GM21528 (cell line): ENCODE data around the gene PSD2.
"Not testable (repeated sequence)": the region's sequence is repeated elsewhere in the genome, so short reads cannot be mapped to it uniquely, and the experiment has no call there.

ENCODE experiments used
- ATAC-seq: cut with Tn5 transposase; IDR thresholded peaks from one replicate; pipeline ENCODE4 v1.9.1; 2021; ENCODE audit warnings: mild to moderate bottlenecking, moderate library complexity; ENCODE audit not compliant: unreplicated experiment, low FRiP score

The PSD2 gene

DNA sequence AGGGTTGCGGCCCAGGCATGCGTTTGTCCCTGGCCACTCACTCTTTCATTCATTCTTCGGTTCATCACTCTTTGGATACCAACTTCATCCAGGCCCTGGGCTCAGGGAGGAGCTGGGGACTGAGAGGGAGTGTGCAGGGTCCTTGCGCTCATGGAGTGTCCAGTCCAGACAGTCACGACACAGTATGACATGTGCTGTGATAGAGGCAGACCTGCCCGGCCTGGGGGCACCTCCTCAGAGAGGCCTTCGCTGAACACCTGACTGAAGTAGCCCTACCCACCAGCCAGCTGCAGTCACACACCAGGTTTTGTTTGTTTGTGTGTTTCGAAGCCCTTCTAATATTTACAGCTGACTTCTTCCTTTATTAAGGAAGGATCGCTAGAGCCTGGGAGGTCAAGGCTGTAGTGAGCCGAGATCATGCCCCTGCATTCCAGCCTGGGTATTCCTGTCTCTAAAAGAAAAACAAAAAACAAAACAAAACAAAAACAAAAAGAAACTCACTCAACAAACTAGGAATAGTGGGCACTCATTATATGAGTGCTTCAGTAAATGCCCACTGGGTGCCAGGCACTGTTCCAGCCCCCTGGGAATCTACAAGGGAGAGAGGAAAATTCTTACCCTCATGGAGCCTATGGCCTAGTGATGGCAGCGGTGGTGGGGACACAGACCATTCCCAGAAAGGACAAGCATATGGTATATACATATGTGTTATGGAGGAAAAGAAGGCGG, 6.3 kb upstream of the PSD2 start:
- ATAC-seq = no peak

DNA sequence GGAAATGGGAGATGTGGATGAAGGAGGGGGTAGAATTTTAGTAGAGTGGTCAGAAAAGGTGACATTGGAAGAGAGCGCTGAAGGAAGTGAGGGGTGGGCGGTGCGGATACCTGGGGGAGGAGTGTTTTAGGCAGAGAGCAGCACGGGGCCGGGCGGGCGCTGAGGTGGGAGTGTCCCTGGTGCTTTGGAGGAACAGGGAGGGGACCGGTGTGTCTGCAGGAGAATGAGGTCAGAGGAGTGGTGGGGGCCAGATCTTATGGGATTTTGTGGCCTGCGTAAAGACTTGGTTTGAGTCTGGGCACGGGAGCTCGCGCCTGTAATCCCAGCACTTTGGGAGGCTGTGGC, 5.8 kb upstream of the PSD2 start:
- ATAC-seq = no peak

DNA sequence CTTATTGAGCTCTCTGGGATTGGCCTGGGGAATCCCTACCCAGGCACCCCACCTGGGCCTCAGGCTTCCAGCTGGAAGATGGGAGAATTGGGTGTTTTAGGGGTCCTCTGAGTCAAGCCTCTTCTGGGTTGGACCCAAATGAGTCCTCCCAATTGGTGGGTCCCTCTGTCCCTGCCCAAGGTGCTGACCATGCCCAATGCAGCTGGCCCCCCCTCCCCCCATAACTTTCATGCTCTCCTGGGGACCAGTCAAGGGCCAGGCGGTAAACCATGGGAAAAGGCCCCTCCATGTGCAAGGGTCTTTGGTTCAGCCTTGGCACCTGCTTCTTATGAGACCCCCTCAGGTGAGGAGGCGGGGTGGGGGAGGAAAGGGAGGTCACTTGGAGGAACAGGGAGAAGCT, 3.4 kb upstream of the PSD2 start:
- no peak for ATAC-seq

DNA sequence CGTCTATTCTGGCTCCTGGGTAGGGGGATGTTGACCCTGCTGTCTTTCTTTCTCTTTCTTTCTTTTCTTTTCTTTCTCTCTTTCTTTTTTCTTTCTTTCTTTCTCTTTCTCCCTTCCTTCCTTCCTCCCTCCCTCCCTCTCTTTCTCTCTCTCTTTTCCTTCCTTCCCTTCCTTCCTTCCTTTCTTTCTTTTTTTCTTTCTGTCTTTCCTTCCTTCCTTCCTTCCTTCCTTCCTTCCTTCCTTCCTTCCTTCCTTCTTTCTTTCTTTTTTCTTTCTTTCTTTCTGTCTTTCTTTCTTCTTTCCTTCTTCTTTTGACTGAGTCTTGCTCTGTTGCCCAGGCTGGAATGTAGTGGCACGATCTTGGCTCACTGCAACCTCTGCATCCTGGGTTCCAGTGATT, 3.0 kb upstream of the PSD2 start:
- not testable (repeated sequence) for ATAC-seq

DNA sequence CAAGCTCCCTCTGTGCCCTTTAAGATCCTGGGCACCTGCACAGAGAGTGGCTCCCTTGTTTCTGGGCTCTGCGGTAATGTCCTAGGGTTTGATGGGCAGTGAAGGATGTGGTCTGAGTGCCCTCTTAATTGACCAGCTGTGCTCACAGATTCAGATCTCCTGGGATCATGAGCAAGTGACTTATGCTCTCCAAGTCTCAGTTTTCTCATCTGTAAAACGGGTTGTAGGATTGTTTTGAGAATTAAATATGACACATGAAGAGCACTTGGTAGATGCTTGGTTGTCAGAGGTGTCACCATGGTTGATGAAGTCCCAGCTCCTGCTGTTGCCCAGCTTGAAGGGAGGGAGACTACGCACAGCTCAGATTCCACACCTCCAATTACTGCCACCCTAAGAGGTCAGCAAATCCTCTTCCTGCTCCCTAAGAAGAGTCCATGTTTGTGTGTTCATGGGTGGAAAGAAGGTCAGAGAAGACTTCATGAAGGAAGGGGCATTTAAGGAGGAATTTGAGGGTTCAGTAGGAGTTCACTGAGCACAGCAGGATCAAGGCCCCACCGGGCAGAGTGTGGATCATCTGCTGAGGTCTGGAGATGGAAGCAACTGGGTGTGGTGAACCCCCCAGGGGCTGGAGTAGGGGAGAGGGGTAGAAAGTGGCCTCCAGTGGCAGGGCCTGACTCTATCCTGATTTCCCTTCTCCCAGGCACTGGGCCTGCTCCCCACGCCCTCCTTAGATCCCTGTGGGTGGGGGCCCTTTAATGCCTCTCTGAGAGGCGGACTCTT, 1.4 kb upstream of the PSD2 start:
- no peak for ATAC-seq

DNA sequence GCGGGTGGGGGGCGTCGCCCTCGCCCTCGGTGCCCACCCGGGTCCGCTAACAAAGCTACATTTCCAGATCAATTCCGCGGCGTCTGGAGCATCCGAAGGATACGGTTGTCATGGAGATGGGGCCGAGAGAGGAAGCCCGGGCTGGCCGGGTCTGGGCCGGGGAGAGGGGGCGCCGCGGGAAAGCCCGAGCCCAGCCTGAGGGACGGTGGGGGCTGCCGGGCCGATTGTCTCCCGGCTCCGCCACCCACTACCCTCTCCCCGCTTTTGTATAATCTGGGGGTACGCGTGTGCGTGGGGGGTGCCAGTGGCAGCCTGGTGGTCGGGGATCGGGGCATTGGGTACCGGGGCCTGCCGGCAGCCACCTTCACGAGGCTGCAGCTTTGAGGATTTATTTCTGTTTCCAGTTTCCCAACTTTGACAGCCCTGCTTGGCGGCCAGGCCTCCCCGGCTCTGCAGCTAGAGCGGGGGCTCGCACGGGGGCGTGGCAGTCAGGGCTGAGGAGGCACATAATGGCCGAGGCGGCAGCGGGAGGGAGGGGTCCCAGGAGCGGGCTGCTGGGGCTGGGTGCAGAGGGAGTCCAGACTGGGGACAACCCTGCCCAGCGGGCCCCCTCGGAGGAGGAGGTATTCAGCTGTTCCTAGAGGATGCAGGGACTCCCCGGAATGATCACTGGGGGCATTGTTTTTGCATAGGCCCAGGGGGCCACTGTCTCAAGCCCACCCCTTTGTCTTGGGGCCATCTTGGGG, 626 bp downstream of the PSD2 start:
- no peak for ATAC-seq

DNA sequence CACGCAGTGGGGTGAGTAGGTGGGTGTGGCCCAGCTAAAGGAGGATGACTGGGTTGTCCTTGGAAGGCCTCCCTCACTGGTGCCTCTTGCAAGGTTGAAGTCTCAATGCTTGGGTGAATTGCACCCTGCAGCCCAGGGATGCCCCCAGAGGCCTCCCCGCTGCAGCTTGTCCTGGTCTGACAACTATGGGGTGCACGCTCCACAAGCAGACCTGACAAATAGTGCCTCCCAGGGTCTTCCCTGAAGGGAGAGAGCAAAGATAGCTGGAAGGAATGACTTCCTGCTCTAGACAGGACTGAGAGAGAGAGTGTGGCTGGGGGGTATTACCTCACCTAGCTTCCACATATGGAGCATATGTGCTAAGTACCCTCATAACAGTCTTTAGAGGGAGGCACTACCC, 1.7 kb downstream of the PSD2 start:
- ATAC-seq = no peak

DNA sequence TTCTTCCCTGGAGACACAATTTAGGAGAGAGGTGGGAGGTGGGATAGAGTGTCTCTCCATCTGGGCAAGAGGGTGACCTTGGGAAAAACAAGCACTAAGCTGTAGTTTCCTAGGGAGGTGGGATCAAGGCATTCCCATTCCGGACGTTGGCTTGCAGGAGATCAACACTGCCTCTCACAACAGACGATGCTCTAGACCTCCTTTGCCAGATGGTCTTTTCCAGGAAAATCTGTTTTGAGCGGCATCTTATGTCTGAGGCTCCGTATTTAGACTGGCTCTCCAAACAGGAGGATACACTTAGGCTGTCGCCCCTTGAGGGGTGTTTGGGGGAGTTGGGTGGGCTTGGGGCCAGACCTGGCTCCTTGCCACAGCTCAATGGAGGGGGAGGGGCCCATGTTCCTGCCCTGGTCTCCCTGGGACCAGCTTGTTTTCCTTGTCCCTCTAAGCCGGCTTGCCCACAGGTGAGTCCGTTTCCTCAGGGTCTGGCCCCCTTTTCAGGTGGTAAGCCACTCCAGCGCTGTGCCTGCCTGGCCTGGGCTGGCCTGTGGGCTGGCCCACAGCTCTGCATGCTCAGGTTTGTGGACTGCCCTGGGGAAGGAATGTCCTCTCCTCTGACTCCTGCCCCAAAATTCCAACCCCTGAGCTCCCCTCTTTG, 2.4 kb downstream of the PSD2 start:
- no peak for ATAC-seq

DNA sequence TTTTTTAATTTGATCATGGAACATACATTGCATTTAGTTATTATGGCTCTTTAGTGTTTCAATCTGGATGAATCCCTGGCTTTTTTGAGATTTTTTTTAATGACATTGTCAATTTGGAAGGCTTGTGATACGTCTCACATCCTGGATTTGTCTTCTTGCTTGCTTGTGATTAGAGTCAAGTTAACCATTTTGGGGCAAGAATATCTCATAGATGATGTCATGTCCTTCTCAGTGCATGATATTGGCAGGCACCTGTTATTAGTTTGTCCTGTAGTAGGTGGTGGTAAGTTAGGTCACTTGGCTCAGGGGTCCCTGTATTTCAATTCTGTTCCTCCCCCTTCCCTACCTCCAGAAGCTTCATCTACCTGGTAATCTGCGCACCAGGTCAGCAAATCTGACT, 3.3 kb downstream of the PSD2 start:
- no peak for ATAC-seq

DNA sequence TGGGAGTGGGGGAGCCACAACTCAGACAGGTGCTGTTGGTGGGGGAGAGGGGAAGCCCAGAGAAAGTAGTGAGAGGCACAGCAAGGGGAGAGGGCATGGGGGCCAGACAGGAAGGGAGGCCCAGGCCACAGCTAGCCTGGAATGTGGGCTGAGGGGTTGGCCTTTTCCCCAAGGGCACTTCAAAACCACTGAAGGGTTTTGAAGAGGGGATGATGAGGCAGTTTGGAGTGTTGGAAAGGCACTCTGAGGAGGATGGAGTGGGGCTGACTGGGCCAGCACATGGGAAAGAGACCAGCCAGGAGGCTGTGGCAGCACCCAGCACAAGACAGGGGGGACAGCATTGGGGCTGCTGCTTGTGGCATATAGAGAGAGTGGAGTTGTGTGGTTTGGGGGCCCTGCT, 3.8 kb downstream of the PSD2 start:
- ATAC-seq = no peak

DNA sequence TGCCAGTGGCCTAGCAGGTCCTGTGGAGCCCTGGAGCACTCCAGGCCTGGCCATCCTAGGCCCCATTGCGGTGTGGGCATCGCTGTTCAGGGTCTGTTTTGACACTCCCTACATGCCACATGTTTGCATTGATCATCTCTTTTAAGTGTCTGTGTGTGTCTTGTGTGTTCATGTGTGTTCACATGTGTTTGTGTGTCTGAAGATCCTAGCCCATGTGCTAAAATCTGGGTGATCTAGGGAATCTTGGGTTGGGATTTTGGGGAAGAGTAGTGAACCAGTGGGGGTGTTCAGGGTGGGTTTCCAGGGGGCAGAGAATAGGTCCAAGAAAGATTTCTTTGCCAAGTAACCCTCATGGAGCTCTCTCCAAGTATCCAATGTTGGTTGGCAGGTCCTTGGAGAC, 8.4 kb downstream of the PSD2 start:
- ATAC-seq = no peak

DNA sequence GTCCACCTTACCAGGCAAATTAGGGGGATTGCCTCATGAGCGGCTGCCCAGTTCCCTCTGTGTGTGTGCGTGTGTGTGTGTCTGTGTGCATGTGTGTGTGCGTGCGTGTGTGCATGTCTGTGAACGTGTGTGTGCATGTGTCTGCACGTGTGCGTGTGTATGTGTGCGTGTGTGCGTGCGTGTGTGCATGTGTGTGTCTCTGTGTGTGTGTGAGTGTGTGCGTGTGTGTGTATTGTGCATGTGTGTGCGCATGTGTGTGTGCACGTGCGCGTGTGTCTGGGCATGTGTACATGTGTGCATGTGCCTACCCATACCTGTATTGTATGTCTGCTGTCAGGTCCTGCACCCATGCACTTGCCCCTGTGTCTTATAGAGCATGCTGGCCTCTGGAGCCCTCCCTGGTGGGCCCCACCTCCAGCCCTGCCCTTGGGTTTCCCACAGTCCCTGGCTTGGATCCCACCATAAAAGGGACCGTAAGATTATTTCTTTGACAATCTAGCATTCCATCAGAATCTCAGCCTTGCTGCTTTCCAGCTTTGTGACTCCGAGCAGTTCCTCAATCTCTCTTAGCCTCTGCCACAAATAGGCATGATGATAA, 9.3 kb downstream of the PSD2 start:
- no peak for ATAC-seq

DNA sequence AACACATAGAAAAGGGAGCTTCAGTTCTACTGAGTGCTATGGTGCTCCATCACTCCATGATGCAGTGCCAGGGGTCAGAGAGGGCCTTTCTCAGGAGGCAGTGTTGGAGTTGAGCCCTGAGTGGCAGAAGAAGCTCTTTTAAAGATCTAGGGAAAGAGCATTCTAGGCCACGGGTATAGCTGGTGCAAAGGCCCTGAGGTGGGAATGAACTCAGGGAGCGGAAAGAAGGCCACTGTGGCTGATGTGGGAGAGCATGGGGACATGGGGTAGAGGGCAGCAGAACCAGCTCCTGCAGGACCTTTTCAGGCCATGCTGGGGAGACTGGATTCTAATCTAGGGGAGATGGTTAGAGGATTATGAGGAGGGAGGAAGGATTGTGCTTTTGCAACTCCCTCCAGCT, 9.9 kb downstream of the PSD2 start:
- no peak for ATAC-seq

DNA sequence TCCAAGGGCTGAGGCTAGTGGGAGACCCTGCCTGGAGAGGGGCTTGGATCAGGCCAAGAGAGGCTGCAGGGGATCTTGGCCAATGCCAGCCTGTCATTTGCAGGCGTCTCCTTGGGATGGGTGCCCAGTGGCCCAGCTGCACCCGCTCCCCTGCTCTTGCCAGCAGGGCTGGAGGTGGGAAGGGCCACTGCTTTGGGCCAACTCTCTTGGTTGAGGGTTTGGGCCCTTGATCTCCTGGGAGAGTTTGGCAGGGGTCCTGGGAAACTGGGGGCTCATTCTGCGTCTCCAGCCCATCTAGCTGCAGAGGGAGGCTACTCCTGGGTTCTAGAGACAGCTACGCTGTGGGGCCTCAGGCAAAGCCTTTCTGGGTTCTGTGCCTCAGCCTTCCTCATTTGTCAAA, 10.5 kb downstream of the PSD2 start:
- ATAC-seq = no peak

DNA sequence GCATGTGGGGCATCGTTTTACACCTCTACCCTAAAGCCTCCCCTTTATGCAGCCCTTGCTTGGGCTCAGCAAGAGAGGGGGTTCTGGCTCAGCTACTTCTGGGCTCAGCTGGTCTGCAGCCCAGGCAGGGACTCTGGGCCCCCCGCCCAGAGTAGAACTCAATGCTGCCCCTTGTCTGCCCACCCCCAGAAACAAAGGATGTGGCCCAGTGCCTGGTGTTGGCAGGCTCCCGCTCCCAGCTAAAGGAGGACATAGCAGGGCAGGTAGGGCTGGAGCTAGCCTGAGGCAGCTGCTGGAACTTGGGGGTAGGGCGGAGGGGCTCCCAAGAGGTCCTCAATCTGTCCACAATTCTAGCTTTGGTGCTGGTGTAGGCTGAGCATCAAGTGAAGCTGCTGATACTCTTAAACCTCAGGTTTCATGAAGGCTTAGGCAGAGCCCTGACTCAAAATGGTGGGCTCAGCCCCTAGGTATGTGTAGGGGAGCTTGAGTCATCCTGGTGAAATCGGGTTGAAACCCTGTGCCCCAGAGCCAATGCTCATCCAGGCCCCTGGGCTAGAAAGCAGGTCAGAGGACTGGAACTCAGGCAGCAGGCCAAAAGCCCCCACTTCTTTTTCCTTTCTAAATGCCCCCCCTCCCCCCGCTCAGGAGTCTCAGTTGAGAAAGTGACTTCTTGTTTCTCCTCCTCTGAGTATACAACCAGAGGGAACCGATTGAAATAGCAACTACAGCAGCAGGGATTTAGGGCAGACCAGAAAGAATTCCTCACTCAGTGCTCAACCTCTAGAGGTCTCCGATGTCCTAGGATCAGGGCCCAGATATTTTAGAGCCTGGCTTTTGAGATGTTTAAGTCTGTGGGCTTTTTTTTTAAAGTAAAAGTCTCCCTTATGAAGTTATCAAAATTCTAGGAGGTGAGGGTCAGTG, 11.4 kb downstream of the PSD2 start:
- no peak for ATAC-seq

DNA sequence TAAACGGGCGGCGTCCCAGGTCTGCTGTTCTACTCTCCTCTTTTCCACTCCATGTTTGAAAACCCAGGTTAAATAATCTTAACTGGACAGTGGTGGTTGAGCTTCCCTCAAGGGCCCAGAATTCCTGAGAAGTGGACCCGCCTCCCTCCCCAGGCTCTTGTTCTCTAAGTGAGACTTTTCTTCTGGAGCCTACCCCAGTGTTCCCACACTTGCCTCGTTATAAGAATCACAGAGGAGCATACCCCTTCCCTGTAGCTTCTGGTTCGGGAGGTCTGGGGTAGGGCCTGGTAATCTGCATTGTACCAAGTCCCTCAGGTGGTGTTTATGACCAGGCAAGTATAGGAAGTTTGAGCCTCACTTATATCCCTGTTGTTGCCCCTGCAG, 12.0 kb downstream of the PSD2 start:
- ATAC-seq = no peak

DNA sequence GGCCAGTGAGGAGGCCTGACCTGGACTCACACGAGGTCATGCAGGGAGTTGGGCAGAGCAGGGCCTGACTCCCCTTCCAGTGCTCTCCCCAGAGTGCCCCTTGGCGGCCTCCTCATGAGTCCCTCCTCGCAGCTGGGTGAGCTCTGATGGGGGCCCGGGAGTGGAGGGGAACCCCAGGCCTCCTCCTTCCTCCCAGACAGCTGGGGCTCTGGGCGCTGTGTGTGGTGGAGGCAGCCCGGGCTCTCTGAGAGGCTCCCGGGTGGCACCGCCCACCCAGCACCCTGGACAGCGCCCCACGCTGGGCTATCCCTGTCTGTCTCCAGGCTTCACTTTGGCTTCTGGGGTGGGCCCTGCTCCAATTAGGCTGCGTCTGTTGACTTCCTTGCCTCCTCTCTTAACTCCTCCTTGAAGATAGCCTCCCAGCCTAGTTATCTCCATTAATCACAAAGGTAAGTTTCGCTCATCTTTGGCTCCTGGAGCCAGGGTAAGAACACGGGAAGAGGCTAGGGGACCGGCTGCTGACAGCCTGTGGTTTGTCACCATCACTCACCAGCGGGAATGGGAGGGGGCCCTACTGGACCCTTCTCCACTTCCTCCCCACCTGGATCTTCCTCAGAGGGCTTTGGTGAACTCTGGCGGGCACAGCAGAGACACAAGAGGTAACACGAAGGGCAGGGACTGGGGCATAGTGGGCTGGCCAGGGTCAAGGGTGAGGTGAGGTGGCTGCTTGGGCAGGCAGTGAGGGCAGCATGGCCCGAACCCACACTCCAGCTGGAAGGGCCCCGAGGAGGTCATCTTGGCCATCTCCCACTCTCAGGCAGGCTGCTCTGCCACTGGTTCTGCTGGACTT, 13.1 kb downstream of the PSD2 start:
- no peak for ATAC-seq

DNA sequence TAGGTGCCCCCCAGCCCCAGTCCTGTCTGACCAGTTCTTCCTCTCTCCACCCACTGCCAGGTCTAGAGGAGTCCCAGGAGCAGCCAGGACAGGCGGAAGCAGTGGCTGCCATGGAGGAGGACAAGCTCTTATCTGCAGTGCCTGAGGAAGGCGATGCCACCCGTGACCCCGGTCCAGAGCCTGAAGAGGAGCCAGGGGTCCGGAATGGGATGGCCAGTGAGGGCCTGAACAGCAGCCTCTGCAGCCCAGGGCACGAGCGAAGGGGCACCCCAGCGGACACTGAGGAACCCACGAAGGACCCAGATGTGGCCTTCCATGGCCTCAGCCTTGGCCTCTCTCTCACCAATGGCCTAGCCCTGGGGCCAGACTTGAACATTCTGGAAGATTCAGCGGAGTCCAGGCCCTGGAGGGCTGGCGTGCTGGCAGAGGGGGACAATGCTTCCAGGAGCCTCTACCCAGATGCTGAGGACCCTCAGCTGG, 13.8 kb downstream of the PSD2 start:
- ATAC-seq = no peak
